ENCODE measurements around the gene TOR3A. TPM values are rescaled to one million over a fixed set of nuclear protein-coding genes. Genes with fewer than 3 reads are reported as not detected.
A peak's percentile ranks its signal among the peaks of the same experiment; 100 is the strongest.

Gene TOR3A
- total and polyA plus RNA-seq, 2 of the 13 experiments (the other 11 are each of a cell fraction or from before 2014, with no cell fraction given), result 14.7 to 28.4 TPM

DNA sequence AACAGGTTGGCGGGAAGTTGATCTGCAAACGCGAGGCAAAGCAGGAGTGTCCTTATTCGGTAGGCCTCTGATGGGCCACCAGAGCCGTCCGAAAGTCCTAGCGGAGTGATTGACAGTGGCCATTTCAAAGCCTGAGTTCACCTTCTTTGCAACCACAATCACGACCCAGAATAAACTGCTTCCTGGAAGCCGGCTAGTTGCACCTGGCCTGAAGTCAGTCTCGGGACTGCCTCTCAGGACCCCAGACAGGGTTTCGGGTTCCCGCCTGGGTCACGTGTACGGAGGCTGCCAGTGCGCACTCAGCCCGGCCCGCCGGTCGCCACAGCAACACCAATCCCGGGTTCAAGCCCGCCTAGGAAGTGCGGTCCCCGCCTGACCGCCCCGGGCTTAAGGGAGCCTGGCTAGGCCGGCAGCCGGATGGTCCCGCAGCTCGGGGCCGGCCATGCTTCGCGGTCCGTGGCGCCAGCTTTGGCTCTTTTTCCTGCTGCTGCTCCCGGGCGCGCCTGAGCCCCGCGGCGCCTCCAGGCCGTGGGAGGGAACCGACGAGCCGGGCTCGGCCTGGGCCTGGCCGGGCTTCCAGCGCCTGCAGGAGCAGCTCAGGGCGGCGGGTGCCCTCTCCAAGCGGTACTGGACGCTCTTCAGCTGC, at the start of gene TOR3A (continued):
- TF ChIP-seq FOSL1 (CRISPR knock-in tag; IDR thresholded peaks at IDR 0.05; ENCODE audit: borderline replicate concordance), result no peak; the same call in 1 of the 2 replicates
- peak; percentile 73 for TF ChIP-seq RBFOX2 (IDR thresholded peaks at IDR 0.05; ENCODE audit: low read depth, low read length)
- TF ChIP-seq, protein P1, sequence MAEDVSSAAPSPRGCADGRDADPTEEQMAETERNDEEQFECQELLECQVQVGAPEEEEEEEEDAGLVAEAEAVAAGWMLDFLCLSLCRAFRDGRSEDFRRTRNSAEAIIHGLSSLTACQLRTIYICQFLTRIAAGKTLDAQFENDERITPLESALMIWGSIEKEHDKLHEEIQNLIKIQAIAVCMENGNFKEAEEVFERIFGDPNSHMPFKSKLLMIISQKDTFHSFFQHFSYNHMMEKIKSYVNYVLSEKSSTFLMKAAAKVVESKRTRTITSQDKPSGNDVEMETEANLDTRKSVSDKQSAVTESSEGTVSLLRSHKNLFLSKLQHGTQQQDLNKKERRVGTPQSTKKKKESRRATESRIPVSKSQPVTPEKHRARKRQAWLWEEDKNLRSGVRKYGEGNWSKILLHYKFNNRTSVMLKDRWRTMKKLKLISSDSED (CRISPR knock-in tag; IDR thresholded peaks at IDR 0.05), result no peak
- TF ChIP-seq, protein P2, sequence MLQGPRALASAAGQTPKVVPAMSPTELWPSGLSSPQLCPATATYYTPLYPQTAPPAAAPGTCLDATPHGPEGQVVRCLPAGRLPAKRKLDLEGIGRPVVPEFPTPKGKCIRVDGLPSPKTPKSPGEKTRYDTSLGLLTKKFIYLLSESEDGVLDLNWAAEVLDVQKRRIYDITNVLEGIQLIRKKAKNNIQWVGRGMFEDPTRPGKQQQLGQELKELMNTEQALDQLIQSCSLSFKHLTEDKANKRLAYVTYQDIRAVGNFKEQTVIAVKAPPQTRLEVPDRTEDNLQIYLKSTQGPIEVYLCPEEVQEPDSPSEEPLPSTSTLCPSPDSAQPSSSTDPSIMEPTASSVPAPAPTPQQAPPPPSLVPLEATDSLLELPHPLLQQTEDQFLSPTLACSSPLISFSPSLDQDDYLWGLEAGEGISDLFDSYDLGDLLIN (CRISPR knock-in tag; IDR thresholded peaks at IDR 0.05; ENCODE audit: borderline replicate concordance), result 0 out of 2 replicates have a peak, but pooled peaks have one; percentile 65
- TF ChIP-seq SAP130 (CRISPR knock-in tag; IDR thresholded peaks at IDR 0.05; ENCODE audit: low read depth), result peak; percentile 96
- peak; percentile 50; the same call in 1 of the 2 replicates for TF ChIP-seq RAD21 (CRISPR knock-in tag; IDR thresholded peaks at IDR 0.05)
- TF ChIP-seq THYN1 (CRISPR knock-in tag; IDR thresholded peaks at IDR 0.05; ENCODE audit: borderline replicate concordance, low read depth), result no peak
- TF ChIP-seq ZNF792 (CRISPR knock-in tag; IDR thresholded peaks at IDR 0.05), result peak; percentile 73; the same call in 1 of the 2 replicates
- TF ChIP-seq JDP2 (CRISPR knock-in tag; IDR thresholded peaks at IDR 0.05; ENCODE audit: borderline replicate concordance), result no peak
- TF ChIP-seq ZNF775 (CRISPR knock-in tag; IDR thresholded peaks at IDR 0.05; ENCODE audit: borderline replicate concordance), result no peak
- TF ChIP-seq GATA4 (IDR thresholded peaks at IDR 0.05; ENCODE audit: borderline replicate concordance, low read depth), result 0 out of 2 replicates have a peak, but pooled peaks have one; percentile 18
- TF ChIP-seq SIX4 (CRISPR knock-in tag; IDR thresholded peaks at IDR 0.05), result peak; percentile 90
- 0 out of 2 replicates have a peak, but pooled peaks have one; percentile 45 for TF ChIP-seq AHR (CRISPR knock-in tag; IDR thresholded peaks at IDR 0.05)
- TF ChIP-seq ZNF570 (CRISPR knock-in tag; IDR thresholded peaks at IDR 0.05; ENCODE audit: borderline replicate concordance), result no peak
- TF ChIP-seq, protein P3, sequence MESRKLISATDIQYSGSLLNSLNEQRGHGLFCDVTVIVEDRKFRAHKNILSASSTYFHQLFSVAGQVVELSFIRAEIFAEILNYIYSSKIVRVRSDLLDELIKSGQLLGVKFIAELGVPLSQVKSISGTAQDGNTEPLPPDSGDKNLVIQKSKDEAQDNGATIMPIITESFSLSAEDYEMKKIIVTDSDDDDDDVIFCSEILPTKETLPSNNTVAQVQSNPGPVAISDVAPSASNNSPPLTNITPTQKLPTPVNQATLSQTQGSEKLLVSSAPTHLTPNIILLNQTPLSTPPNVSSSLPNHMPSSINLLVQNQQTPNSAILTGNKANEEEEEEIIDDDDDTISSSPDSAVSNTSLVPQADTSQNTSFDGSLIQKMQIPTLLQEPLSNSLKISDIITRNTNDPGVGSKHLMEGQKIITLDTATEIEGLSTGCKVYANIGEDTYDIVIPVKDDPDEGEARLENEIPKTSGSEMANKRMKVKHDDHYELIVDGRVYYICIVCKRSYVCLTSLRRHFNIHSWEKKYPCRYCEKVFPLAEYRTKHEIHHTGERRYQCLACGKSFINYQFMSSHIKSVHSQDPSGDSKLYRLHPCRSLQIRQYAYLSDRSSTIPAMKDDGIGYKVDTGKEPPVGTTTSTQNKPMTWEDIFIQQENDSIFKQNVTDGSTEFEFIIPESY (CRISPR knock-in tag; IDR thresholded peaks at IDR 0.05), result no peak
- TF ChIP-seq ZNF747 (CRISPR knock-in tag; IDR thresholded peaks at IDR 0.05; ENCODE audit: borderline replicate concordance), result peak; percentile 32; the same call in 1 of the 2 replicates
- TF ChIP-seq MLLT10 (CRISPR knock-in tag; IDR thresholded peaks at IDR 0.05), result 0 out of 2 replicates have a peak, but pooled peaks have one; percentile 34
- no peak for TF ChIP-seq ZNF260 (CRISPR knock-in tag; IDR thresholded peaks at IDR 0.05; ENCODE audit: borderline replicate concordance, low read depth)
- TF ChIP-seq, protein P4, sequence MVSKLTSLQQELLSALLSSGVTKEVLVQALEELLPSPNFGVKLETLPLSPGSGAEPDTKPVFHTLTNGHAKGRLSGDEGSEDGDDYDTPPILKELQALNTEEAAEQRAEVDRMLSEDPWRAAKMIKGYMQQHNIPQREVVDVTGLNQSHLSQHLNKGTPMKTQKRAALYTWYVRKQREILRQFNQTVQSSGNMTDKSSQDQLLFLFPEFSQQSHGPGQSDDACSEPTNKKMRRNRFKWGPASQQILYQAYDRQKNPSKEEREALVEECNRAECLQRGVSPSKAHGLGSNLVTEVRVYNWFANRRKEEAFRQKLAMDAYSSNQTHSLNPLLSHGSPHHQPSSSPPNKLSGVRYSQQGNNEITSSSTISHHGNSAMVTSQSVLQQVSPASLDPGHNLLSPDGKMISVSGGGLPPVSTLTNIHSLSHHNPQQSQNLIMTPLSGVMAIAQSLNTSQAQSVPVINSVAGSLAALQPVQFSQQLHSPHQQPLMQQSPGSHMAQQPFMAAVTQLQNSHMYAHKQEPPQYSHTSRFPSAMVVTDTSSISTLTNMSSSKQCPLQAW (CRISPR knock-in tag; IDR thresholded peaks at IDR 0.05), result 0 out of 2 replicates have a peak, but pooled peaks have one; percentile 69
- TF ChIP-seq ZKSCAN8 (CRISPR knock-in tag; IDR thresholded peaks at IDR 0.05; ENCODE audit: borderline replicate concordance), result 0 out of 2 replicates have a peak, but pooled peaks have one; percentile 28
- peak; percentile 83 for TF ChIP-seq ZNF777 (CRISPR knock-in tag; IDR thresholded peaks at IDR 0.05)
- peak; percentile 72; the same call in 1 of the 2 replicates for TF ChIP-seq BRCA1 (CRISPR knock-in tag; IDR thresholded peaks at IDR 0.05)
- TF ChIP-seq REXO4 (CRISPR knock-in tag; IDR thresholded peaks at IDR 0.05; ENCODE audit: borderline replicate concordance), result no peak

Data from HepG2 (cell line).